Measurements from ENCODE around the gene SLC12A9. TPM values are rescaled to one million over a fixed set of nuclear protein-coding genes. Genes with fewer than 3 reads are reported as not detected.
A peak's percentile ranks its signal among the peaks of the same experiment; 100 is the strongest.

SLC12A9 gene
- total RNA-seq, 2 donors from 2014 or later, result 20.0 to 25.2 TPM

DNA sequence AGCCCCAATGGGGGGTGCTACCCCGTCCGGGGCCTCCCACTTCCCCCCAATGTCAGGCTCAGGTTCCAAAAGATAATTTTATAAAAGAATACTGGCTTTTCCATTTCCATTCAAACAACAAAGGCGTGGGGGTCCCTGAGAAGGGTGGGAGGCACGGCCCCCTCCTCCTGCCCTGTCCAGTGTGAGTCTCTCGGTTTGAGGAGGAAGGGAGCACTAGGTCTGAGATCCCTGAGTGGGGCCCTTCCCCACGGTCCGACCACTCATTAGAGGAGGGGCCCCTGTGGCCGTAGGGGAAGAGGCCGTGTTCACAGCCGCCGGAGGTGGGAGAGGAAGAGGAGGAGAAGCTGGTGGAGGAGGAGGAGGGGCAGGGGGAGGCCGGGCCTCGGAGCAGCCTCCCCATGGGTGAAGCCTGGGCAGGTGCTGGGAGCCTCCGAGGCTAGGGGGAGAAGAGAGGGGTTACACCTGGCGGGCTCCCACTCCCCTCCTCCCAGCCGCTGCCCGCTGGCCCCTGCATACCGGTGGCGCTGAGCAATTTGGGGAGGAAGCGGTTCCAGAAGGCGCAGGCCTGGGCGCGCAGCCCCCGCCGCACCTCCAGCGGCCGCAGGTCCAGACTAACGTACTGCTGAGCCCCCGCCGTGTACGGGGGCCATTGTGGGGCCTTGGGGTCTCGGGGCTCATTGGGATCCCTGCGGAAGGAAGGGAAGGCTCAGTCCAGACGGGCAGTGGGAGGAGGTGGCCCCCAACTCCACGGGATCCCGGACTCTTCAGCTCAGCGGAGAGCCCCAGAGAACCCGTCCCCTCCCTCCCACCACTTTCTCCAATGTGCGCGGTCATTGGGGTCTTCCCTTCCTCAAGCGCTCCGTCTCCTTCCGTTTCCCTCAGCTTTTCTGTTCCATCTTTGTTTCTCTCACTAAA is 38.4 kb downstream of the SLC12A9 start:
- Histone ChIP-seq H3K9me3 (no peaks in the 10 kb centered on the region), H3K27ac (peak overlapping the region; percentile 70 to 84), H3K4me1 (ENCODE audit: control insufficient read depth in 1 of 2, low read depth in 2 of 2) (peaks cover 16 to 43% of the 10 kb centered on the region in 2 donors), H3K36me3 (peaks cover 23% of the 10 kb centered on the region), H3K27me3 (replicated peaks; ENCODE audit: insufficient read depth) (peaks cover under 1% of the 10 kb centered on the region), H3K4me3 (peak overlapping the region; percentile 94)
- TF ChIP-seq, protein P1, sequence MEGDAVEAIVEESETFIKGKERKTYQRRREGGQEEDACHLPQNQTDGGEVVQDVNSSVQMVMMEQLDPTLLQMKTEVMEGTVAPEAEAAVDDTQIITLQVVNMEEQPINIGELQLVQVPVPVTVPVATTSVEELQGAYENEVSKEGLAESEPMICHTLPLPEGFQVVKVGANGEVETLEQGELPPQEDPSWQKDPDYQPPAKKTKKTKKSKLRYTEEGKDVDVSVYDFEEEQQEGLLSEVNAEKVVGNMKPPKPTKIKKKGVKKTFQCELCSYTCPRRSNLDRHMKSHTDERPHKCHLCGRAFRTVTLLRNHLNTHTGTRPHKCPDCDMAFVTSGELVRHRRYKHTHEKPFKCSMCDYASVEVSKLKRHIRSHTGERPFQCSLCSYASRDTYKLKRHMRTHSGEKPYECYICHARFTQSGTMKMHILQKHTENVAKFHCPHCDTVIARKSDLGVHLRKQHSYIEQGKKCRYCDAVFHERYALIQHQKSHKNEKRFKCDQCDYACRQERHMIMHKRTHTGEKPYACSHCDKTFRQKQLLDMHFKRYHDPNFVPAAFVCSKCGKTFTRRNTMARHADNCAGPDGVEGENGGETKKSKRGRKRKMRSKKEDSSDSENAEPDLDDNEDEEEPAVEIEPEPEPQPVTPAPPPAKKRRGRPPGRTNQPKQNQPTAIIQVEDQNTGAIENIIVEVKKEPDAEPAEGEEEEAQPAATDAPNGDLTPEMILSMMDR (IDR thresholded peaks at IDR 0.05), result no peak
- no peak for DNase-seq (ENCODE audit: low spot score)
- no peak for ATAC-seq (ENCODE audit: insufficient number of reproducible peaks, low FRiP score, low read depth)

DNA sequence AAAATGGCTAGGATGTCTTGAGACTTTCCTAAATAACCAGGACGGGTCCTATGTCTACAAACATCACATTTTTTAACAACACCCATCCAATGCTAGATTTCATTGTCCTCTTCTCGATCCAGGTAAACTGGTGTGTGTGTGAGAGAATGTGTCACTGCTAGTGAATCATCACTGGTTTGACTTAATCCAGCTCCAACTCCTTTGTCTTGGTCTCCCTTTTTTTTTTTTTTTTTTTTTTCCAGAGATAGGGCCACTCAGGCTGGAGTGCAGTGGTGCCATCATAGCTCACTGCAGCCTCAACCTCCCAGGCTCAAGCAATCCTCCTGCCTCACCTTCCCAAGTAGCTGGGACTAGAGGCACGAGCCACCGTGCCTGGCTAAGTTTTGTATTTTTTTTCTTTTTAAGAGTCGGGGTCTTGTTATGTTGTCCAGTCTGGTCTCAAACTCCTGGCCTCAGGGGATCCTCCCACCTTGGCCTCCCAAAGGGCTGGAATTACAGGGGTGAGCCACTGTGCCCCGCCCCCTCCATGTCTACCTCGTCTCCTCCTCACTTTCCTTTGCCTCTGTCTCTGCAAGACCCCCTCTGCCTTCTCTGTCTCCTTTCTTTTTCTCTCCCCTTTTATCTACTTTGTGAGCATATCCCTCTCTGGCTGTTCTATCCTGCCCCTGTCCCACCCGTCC is 39.2 kb downstream of the SLC12A9 start:
- Histone ChIP-seq H3K4me1 (ENCODE audit: control insufficient read depth in 1 of 2, low read depth in 2 of 2) (peaks cover 16 to 51% of the 10 kb centered on the region in 2 donors), H3K9me3 (no peaks in the 10 kb centered on the region), H3K27me3 (replicated peaks; ENCODE audit: insufficient read depth) (peaks cover 8% of the 10 kb centered on the region), H3K4me3 (no peak overlapping the region), H3K36me3 (peaks cover 15% of the 10 kb centered on the region), H3K27ac (no peak overlapping the region)
- no peak for DNase-seq (ENCODE audit: low spot score)
- TF ChIP-seq, protein P1 (IDR thresholded peaks at IDR 0.05), result no peak
- ATAC-seq (ENCODE audit: insufficient number of reproducible peaks, low FRiP score, low read depth), result no peak

DNA sequence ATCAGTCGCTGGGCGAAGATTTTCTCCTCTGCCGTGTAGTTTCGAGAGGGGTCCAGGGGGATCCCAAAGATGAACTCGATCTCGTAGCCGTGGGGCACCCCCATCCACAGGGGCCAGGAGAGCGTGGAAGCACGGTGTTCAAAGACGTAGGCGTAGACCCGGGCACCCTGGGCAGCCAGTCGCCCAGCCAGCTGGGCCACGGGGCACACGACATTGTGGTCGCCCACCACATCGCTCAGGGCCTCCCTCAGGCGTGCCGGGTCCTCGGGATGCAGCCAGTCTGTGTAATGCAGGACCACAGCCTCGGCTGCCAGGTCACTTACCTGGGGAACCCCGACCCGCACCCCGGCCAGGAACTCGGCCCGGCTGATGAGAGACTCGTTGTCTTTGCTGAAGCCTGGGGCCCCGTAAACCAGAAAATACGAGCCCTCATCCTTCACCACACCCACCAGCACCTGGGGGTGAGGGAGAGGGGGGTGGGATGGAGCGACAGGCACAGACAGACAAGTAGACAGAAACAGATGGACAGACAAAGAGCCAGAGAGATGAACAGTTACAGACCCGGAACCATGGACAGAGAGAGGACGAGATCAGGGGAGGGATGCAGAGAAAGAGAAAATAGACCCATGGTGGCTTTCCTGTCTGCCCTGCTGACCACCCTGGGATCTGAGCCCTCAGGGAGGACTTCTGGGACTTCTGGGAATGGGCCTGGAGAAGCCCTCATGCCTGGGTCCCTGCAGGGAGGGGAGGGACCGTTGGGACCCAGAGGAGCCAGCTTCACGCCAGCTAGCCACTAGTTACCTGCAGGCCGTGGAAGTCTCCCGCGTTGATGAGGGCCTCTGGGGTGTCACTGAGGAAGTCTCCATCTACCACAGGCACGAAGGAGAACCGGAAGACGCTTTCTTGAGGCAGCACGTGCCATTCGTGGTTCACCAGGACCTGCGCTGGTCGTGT is 40.1 kb downstream of the SLC12A9 start:
- Histone ChIP-seq H3K27me3 (replicated peaks; ENCODE audit: insufficient read depth) (peaks cover 8% of the 10 kb centered on the region), H3K4me1 (ENCODE audit: control insufficient read depth in 1 of 2, low read depth in 2 of 2) (peaks cover 16 to 58% of the 10 kb centered on the region in 2 donors), H3K36me3 (peaks cover 7% of the 10 kb centered on the region), H3K9me3 (no peaks in the 10 kb centered on the region), H3K27ac (no peak overlapping the region), H3K4me3 (no peak overlapping the region)
- TF ChIP-seq, protein P1 (IDR thresholded peaks at IDR 0.05), result no peak
- DNase-seq (ENCODE audit: low spot score), result no peak
- no peak for ATAC-seq (ENCODE audit: insufficient number of reproducible peaks, low FRiP score, low read depth)

DNA sequence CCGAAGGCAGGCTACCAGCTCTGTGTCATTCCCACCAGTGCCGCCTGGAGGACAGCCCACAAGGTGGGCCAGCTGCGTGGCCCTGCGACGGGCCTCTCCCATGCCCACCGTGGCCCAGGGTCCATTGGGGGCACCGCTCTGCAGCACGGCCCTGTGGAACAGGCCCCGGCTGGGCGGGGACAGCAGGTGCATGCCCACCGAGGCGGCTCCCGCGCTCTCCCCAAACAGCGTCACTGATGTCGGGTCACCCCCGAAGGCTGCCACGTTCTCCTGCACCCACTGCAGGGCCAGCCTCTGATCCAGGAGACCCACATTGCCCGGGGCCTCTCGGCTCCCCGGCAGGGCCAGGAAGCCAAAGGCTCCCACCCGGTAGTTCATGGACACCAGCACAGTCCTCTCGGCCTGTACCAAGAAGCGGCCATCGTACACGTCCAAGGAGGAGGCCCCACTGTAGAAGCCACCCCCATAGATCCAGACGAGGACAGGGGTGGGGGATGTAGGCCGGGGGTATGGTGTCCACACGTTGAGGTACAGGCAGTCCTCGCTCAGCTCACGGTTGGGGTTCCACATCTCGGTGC is 40.9 kb downstream of the SLC12A9 start:
- Histone ChIP-seq H3K36me3 (no peaks in the 10 kb centered on the region), H3K27ac (no peak overlapping the region), H3K4me3 (no peak overlapping the region), H3K9me3 (no peaks in the 10 kb centered on the region), H3K27me3 (replicated peaks; ENCODE audit: insufficient read depth) (peaks cover 8% of the 10 kb centered on the region), H3K4me1 (ENCODE audit: control insufficient read depth in 1 of 2, low read depth in 2 of 2) (peaks cover 12 to 51% of the 10 kb centered on the region in 2 donors)
- ATAC-seq (ENCODE audit: insufficient number of reproducible peaks, low FRiP score, low read depth), result no peak
- no peak for DNase-seq (ENCODE audit: low spot score)
- TF ChIP-seq, protein P1 (IDR thresholded peaks at IDR 0.05), result no peak

Measured in thoracic aorta (tissue), 2 donors.